ENCODE results near the gene TRIP13. TPM values are rescaled to one million over a fixed set of nuclear protein-coding genes. Genes with fewer than 3 reads are reported as not detected.

The TRIP13 gene
- total and polyA plus RNA-seq, 2 of the 4 experiments (the other 2 are of a cell fraction), result 17.1 to 35.5 TPM

DNA sequence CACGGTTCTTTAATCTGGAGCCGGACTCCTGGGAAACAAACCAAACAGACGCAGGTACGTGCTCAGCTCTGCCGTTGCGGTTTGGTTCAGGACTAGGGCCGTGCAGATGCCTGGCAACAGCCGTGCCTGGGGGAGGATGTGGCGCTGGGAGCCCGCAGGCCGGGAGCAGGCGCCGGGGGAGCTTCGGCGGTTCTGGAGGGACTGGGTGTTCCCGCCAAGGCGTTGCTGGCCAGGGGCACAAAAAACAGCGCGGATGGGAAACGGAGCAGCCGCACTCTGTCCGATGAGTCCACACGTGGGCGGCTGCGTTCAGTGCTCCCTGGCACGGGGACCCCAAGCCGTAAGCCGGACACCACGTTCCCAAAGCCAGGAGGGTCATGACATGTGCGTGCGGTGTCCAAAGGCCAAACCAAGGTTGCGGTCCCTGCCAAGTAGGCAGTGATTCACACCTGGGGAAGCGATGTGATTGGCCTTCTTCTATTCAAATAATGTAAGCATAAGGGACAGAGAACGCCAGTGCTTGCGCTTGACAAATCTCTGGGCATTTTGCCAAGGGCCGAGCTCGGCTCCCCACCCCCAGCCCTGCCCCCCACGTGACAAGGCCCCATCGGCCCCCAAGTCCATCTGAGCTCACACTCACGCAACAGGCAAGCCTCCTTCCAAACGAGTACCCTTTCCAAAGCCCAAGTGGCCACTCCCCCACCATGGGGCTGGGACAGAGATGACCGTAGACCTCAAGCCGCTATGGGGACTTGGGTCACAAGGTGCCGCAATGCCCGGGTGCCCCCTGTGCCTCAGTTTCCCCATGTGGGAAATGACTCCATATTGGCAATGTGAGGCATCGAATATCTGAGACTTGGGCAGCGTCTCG is 66.3 kb downstream of the TRIP13 start:
- H3K27ac ChIP-seq (ENCODE audit: insufficient read depth, low read length), result peak overlapping the region; percentile 24

More for the DNA sequence above, 66.3 kb downstream of the TRIP13 start:
- peak; percentile 54 for DNase-seq
- no peak overlapping the region for H3K4me3 ChIP-seq (ENCODE audit: insufficient read depth, low read depth, low read length)
- no peaks in the 10 kb centered on the region for H3K36me3 ChIP-seq (ENCODE audit: control insufficient read depth, insufficient read depth, low read length)
- no peak for ATAC-seq (ENCODE audit: low read depth)
- H3K4ac ChIP-seq (ENCODE audit: low read depth, low read length), result peak overlapping the region; percentile 93
- H3K9me3 ChIP-seq (ENCODE audit: control insufficient read depth, insufficient read depth, low read length), result peaks cover 3% of the 10 kb centered on the region; the same call in 1 of the 2 replicates
- H3K79me1 ChIP-seq (ENCODE audit: low read depth in 1 of 2, low read length in 2 of 2), result no peaks in the 10 kb centered on the region
- H3K23ac ChIP-seq (ENCODE audit: low read depth, low read length), result no peak overlapping the region
- 0 out of 2 replicates have a peak overlapping the region, but pooled peaks have one; percentile 27 for H3K14ac ChIP-seq (replicated peaks; ENCODE audit: low read depth, low read length)
- intact Hi-C loops (cut with micrococcal nuclease), result no loop called here
- H3K4me1 ChIP-seq (ENCODE audit: control insufficient read depth, insufficient read depth, low read length), result peaks cover 38% of the 10 kb centered on the region
- peak overlapping the region; percentile 22; the same call in 1 of the 2 replicates for H3K18ac ChIP-seq (ENCODE audit: low read depth, low read length)
- H2BK15ac ChIP-seq (ENCODE audit: low read depth, low read length), result peak overlapping the region; percentile 63; the same call in 2 of the 3 replicates
- ChIA-PET CTCF (no interaction called here), POLR2A (ENCODE audit: unreplicated experiment) (interaction anchor here (0.6 kb wide), 1 partner anchor 9 kb away, joined by 3 read pairs; no protein-coding TSS in a partner anchor)
- peak overlapping the region; percentile 7; the same call in 1 of the 2 replicates for H4K5ac ChIP-seq (ENCODE audit: low read depth, low read length)
- dilution Hi-C loops (cut with HindIII; ENCODE audit: low sequenced_read_pairs, unreplicated experiment), result no loop called here
- no peak overlapping the region for H3K4me2 ChIP-seq (ENCODE audit: low read depth, low read length)
- H4K8ac ChIP-seq (ENCODE audit: low read depth in 2 of 2, low read length in 2 of 2), result peak overlapping the region in 1 of 2 experiments; percentile 17; a peak in 1 of 4 replicates
- no peak overlapping the region for H2BK5ac ChIP-seq (ENCODE audit: low read depth, low read length, poor library complexity, severe bottlenecking)
- BruUV-seq (replicated peaks), result no TSS peak
- H2BK20ac ChIP-seq (ENCODE audit: low read depth, low read length), result peak overlapping the region; percentile 75
- peaks cover 39% of the 10 kb centered on the region for H3K27me3 ChIP-seq (ENCODE audit: control insufficient read depth, insufficient read depth, low read length)
- H2AK5ac ChIP-seq (ENCODE audit: low read depth, low read length), result peak overlapping the region; percentile 99
- no peak overlapping the region for H3K56ac ChIP-seq (ENCODE audit: extremely low read depth, insufficient read depth, low read length)
- H3K9ac ChIP-seq (ENCODE audit: low read depth, low read length), result no peak overlapping the region
- no peak for TF ChIP-seq FOS (IDR thresholded peaks at IDR 0.05; ENCODE audit: low read depth, low read length)
- TF ChIP-seq MXI1 (IDR thresholded peaks at IDR 0.05; ENCODE audit: borderline replicate concordance, low read depth, low read length), result no peak
- TF ChIP-seq BHLHE40 (IDR thresholded peaks at IDR 0.05; ENCODE audit: low read depth, low read length), result peak; percentile 79
- peak; percentile 45; the same call in 1 of the 2 replicates for TF ChIP-seq USF2 (IDR thresholded peaks at IDR 0.05; ENCODE audit: low read depth, low read length)
- H3K9me1 ChIP-seq (ENCODE audit: insufficient read depth, low read length), result peaks cover 13% of the 10 kb centered on the region
- no peak overlapping the region for H2AFZ ChIP-seq (replicated peaks; ENCODE audit: low read length, poor library complexity)
- H4K91ac ChIP-seq (ENCODE audit: insufficient read depth, low read depth, low read length), result peak overlapping the region; percentile 62
- no peak overlapping the region for H2AK9ac ChIP-seq (replicated peaks; ENCODE audit: low read depth, low read length, poor library complexity)
- peaks cover 19% of the 10 kb centered on the region; the same call in 1 of the 2 replicates for H4K20me1 ChIP-seq (ENCODE audit: insufficient read depth, low read length)
- WGBS, 2 experiments (ENCODE audit: extremely low coverage in 2 of 2, insufficient read length in 1 of 2), result 35% methylated on average over 25 of the region's 48 CpGs; no CpG with 5 or more reads in 1 of the 2 experiments
- in situ Hi-C loops (cut with MboI; ENCODE audit: low sequenced_read_pairs), result loop anchor here (25.0 kb wide), 1 partner anchor 828 kb away; the partner anchor contains the start of gene MRPL36
- peak overlapping the region; percentile 83 for H2BK120ac ChIP-seq (ENCODE audit: low read depth, low read length)

All from IMR-90 (cell line).